ENCODE data around the gene SSC5D.

Gene SSC5D

DNA sequence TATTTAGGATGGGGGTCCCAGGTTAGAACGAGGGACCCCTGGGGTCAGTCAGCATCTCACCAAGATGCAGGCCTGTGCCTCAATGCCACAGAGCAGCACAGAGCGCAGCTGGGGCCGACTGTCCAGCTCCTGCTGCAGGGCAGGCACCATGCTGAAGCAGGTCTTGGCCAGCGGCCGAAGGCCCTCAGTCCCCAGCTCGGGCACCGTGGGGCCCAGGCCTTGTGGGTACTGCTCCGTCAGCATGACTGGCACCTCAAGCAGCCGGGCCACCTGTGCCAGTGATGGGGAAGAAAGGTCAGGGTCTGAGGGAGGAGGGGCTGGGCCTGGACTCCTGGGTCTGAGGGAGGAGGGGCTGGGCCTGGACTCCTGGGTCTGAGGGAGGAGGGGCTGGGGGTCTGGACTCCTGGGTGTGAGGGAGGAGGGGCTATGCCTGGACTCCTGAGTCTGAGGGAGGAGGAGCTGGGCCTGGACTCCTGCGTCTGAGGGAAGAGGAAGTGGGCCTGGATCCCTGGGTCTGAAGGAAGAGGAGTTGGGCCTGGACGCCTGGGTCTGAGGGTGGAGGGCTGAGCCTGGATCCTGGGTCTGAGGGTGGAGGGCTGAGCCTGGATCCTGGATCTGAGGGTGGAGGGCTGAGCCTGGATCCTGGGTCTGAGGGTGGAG lies 32.5 kb upstream of the SSC5D start:
- DNase-seq = no peak

- DNase-seq = no peak
Observed at GRCh38 chr19:55456347-55456746, 31.9 kb upstream of the SSC5D start.

GRCh38 chr19:55457683-55458457 lies 30.4 kb upstream of the SSC5D start:
- DNase-seq = no peak

DNA sequence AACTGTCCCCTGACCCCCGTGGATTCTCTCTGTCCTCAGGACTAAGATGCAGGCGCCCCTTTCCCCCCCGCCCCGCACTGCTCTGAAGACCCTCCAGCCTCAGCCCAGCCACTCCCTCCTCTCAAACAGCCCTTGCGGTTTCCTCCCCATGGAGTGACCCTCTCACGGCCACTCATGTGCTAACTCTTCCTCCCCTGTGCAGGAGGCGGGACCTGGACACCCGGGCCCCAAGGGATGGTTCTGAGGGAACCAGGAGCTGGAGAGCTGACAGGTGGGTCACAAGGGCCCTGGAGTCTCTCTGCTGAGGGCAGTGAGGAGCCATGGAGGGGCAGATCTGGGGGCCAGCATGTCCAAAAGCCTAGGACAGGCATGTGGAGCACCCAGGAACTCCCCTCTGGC lies 28.7 kb upstream of the SSC5D start:
- DNase-seq = no peak

GRCh38 chr19:55459950-55460657 lies 28.1 kb upstream of the SSC5D start:
- peak; percentile 43 for DNase-seq

DNA sequence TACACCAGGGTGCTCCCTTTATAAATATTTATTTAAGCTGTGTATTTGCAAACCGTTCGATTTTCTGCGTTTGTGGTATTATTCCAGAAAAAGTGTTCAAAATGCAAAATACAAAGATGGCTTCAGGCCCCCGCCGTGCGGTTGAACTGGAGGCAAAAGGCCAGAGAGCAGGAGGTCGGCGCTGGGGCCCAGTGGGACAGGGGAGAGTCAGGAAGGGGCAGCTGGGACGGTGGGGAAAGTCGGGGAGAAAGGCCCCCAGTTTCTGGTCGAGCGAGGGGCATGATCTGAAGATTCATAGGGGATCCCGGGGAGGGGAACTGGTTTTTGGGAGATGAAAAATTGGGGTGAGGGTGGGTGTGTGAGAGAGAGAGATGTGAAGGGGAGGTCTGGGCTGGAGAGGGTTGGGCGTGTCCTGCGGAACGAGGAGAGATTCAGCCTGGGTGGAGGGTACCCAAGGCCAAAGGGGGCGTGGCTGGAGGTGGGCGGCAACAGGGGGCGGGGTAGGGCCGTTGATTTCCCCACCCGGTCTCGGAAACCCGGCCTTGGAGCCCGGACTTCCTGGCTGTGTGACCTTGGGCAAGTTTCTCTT lies 27.5 kb upstream of the SSC5D start:
- DNase-seq = peak; percentile 94

- DNase-seq = peak; percentile 100
Observed at GRCh38 chr19:55461259-55461973, 26.8 kb upstream of the SSC5D start, which contains the start of gene ISOC2. ISOC2 (minus strand) TSS chr19:55461642; CDS start chr19:55456486, 5,156 bp downstream.

GRCh38 chr19:55461974-55462626 lies 26.1 kb upstream of the SSC5D start:
- DNase-seq = peak; percentile 88

DNA sequence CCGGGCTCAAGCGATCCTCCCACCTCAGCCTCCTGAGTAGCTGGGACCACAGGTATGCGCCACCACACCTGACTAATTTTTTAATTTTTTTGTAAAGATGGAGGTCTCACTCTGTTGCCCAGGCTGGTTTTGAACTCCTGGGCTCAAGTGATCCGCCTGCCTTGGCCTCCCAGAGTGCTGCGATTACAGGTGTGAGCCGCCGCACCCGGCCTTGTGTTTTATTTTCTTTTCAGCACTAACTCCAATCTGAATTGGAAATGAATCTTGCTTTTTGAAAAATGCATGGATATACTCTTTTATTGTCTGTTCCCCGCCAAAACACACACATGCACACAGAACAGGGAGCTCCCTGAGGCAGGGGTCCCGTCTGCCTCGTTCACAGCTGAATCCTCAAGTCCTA lies 25.5 kb upstream of the SSC5D start:
- no peak for DNase-seq

DNA sequence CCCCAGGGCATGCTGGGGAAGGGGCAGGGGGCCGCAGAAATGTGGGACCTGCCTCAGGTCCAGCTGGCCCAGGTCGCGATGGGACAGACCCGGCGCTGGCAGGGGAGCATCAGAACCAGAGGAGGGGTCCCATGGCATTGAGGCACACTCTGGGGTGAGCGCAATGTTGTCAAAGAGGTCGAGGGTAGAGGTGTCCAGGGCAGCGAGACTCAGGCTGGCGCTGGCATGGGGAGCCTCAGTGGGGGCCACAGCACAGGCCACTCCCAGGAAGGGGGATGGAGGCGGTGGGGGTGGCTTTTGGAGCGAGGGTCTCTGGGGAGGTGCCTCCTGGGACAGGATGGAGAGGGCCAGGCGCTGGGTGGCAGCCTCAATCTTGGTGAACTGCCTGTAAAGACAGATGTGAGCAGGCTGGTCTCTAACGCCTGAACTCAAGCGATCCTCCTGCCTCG lies 24.6 kb upstream of the SSC5D start:
- no peak for DNase-seq

DNA sequence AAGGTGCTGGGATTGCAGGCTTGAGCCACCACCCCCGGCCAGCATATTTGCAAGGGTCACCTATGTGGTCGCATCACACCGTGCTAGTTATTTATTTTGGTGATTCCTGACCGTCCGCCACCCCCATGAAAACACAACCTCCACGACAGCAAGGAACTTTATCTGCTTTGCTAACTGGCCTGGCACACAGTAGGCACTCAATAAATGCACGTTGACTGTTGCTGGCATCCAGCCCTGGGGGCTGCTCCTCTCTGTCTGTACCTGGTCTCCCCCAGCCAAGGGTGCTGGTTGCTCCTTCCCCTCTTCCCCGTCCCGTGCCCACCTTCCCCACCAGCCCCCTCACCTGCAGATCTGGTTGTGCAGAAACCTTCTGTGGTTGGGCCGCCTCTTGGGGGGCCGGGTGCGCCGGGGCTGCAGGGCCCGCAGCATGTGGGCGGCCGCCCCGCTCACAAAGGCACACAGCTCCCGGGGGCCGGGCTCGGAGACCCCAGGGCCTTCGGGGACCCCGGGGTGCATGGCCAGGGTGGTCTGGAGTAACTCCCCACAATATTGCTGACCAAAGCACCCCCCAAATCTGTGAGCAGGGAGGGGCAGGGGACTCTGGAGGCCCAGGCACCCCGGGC lies 24.1 kb upstream of the SSC5D start:
- no peak for DNase-seq

GRCh38 chr19:55464662-55465054 lies 23.6 kb upstream of the SSC5D start, which contains the start of gene C19orf85:
C19orf85 (minus strand) TSS chr19:55464751; CDS start chr19:55464554, 197 bp downstream.
- DNase-seq = no peak

DNA sequence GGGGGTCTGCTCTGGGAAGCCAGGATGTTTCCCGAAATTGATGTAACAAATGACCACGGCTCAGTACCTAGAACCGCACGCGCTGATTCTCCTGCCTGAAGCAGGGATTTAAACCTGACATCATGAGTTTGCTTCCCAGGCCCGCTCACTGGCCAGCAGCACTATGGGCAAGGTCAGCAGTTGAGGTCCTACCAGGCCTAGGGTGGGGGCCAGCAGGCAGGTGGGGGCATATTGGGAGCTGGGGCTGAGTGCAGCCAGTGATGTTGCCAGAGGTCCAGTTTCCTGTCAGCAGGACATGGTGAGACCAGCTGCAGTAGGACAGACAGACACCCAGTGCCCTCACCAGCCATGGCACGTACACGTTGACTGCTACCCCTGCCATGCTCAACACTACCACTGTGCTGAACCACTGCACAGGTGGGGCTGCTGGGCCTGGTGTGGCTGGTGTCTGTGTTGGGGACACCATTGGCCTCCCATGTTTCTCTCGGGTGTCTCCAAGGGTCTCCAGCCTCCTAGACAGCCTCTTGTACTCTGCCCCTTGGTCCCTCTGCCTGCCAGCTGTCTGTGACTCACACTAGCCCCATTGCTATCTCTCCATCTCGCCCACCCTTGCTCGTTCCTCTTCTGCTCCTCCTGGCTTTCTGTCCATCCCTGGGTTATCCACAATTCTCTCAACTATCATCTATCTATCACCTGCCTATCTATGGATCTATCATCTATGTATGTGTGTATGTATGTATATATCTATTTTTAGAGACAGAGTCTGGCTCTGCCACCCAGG lies 22.6 kb upstream of the SSC5D start:
- peak; percentile 69 for DNase-seq

DNA sequence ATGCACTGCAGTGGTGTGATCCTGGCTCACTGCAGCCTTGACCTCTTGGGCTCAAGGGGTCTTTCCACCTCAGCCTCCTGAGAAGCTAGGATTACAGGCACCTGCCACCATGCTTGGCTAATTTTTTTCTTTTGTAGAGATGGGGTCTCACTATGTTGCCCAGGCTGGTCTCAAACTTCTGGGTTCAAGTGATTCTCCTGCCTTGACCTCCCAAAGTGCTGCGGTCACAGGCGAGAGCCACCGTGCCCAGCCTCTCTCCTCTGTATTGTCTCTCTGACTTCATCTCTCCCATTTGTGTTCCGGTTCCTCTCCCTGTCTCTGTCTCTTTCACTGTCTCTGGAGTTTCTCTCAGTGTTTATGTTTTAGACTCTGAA lies 22.0 kb upstream of the SSC5D start:
- no peak for DNase-seq

- DNase-seq = peak; percentile 84
Observed at GRCh38 chr19:55467236-55468053, 20.8 kb upstream of the SSC5D start.

DNA sequence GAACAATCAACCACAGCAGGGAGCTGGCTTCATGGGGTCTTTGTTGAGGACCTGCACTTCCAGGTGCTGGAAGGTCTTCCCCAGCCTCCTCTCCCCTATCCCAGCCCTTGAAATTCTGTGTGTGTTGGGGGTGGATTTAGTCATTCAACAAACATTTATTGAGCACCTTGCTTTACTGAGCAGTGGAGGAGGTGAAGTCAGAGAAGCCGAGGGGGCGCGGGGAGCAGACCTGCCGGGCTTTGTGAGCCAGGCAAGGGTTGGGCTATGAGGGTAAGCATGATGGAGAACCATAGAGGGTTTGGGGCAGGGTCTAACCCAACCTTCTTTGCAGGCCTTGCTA lies 20.2 kb upstream of the SSC5D start:
- DNase-seq = no peak

GRCh38 chr19:55471266-55471665 lies 17.0 kb upstream of the SSC5D start:
- no peak for DNase-seq

DNA sequence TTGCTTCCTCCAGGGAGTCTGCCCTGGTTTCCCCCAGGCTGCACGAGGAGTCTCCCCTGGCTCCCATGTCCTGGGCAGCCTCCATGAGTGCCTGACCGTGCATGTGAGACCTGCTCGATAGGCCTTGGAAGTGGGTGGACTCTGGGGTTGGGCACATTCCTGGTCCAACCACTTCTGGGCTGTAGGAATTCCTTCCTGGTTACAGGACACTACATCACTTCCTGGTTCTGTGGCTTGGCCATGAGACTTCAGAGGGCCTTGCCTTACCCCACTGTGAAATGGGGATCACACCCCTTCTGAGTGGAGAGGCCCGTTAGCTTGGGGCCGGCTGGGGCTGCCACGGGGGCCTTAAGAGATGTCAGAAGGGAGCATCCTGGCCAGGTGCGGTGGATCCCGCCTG lies 15.8 kb upstream of the SSC5D start:
- DNase-seq = no peak

- DNase-seq = no peak
Observed at GRCh38 chr19:55473225-55474012, 14.8 kb upstream of the SSC5D start.
